Right atrium auricular region (tissue), 2 donors: ENCODE measurements around the gene SPATA7. TPM values are rescaled to one million over a fixed set of nuclear protein-coding genes. Genes with fewer than 3 reads are reported as not detected.

ENCODE experiments used
- DNase-seq: peaks from one replicate; pipeline ENCODE4 v3.0.0-alpha.2; 2019; ENCODE audit warnings: low spot score
- H3K27ac ChIP-seq, 2 donors: fragments of 200-600 bp; sonication (generic); 1 replicate in 1 of 2; 2 replicates in 1 of 2; pipeline ENCODE4 v1.5.1; 2016 to 2019
- H3K27me3 ChIP-seq, 2 donors: fragments of 200-600 bp; sonication (generic); one replicate each; pipeline versions ENCODE4 v1.5.1 to v1.6.0; 2017 to 2019
- H3K36me3 ChIP-seq: fragments of 200-600 bp; sonication (generic); one replicate; pipeline ENCODE4 v1.5.1; 2016
- H3K4me1 ChIP-seq, 2 donors: fragments of 200-600 bp; sonication (generic); one replicate each; pipeline versions ENCODE4 v1.5.1 to v1.6.0; 2017 to 2019
- H3K4me3 ChIP-seq, 2 donors: fragments of 200-600 bp; sonication (generic); 1 replicate in 1 of 2; 2 replicates in 1 of 2; pipeline ENCODE4 v1.5.1; 2017 to 2019; ENCODE audit warnings: mild to moderate bottlenecking in 1 of 2, moderate library complexity in 1 of 2
- H3K9me3 ChIP-seq, 2 donors: fragments of 200-600 bp; sonication (generic); one replicate each; pipeline ENCODE4 v1.5.1; 2019
- total RNA-seq, 2 donors: library from RNA; depleted of rRNA; stranded (reverse); fragments of >200 nt; gene quantifications; one replicate each; pipeline ENCODE4 v1.1.0, GENCODE V29; 2016
- TF ChIP-seq, protein P1 (sequence below), 2 donors: fragments of 200-600 bp; sonication (generic); IDR thresholded peaks; one replicate each; pipeline ENCODE4 v1.5.1; 2019; ENCODE audit warnings: antibody characterized with exemption in 2 of 2

Gene SPATA7
- total RNA-seq, 2 donors from 2014 or later = 22.7 to 23.9 TPM

DNA sequence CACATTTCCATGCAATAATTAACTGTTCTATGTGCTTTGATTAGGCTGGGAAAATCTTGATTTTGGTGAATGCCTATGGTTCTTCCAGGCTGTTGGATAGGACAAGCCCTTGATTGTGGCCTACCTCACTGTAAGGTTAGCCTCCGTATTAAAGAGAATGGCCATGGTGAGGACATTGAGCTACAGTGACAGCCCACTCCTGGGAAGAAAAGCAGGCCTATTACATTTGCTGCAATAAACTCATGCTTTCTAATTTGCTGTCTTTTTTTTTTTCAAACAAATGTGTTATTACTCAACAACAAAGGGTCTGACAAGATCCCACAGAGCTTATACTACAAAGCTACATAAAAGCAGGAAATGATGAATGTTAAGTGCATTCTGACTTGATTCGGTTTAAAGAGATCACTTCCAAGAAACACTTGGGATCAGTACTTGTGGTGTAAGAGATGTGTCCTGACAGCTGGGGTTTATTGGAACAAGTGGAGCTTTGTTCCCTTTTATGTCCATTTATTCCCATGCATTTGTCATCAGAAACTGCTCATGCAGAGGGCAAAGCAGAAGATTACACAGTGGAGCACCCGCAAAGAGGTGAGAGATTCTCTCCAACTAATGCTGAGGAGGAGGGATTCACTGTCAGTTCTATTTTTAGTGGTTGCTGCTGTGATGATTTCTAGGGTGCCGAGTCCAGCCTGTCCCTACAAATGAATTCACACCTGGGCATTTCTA is 33.3 kb upstream of the SPATA7 start:
- H3K27me3 ChIP-seq = no peaks in the 10 kb centered on the region
- H3K36me3 ChIP-seq = no peaks in the 10 kb centered on the region
- no peaks in the 10 kb centered on the region for H3K9me3 ChIP-seq
- no peaks in the 10 kb centered on the region for H3K4me1 ChIP-seq
- no peak for DNase-seq
- TF ChIP-seq, protein P1, sequence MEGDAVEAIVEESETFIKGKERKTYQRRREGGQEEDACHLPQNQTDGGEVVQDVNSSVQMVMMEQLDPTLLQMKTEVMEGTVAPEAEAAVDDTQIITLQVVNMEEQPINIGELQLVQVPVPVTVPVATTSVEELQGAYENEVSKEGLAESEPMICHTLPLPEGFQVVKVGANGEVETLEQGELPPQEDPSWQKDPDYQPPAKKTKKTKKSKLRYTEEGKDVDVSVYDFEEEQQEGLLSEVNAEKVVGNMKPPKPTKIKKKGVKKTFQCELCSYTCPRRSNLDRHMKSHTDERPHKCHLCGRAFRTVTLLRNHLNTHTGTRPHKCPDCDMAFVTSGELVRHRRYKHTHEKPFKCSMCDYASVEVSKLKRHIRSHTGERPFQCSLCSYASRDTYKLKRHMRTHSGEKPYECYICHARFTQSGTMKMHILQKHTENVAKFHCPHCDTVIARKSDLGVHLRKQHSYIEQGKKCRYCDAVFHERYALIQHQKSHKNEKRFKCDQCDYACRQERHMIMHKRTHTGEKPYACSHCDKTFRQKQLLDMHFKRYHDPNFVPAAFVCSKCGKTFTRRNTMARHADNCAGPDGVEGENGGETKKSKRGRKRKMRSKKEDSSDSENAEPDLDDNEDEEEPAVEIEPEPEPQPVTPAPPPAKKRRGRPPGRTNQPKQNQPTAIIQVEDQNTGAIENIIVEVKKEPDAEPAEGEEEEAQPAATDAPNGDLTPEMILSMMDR (IDR thresholded peaks at IDR 0.05) = no peak
- H3K27ac ChIP-seq = no peak overlapping the region
- H3K4me3 ChIP-seq = no peak overlapping the region

DNA sequence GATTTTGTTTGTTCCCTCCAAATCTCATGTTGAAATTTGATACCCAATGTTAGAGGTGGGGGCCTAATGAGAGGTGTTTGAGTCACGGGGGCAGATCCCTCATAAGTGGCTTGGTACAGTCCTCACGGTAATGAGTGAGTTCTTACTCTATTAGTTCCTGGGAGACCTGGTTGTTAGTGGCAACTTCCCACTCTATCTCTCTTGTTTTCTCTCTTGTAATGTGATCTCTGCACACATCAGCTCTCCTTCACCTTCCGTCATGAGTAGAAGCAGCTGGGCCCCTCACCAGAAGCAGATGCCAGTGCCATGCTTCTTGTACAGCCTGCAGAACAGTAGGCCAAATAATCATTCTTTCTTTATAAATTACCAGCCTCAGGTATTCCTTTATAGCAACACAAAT is 32.8 kb upstream of the SPATA7 start:
- TF ChIP-seq, protein P1 (IDR thresholded peaks at IDR 0.05) = no peak
- H3K4me1 ChIP-seq = no peaks in the 10 kb centered on the region
- H3K4me3 ChIP-seq = no peak overlapping the region
- H3K36me3 ChIP-seq = no peaks in the 10 kb centered on the region
- DNase-seq = no peak
- no peaks in the 10 kb centered on the region for H3K9me3 ChIP-seq
- H3K27me3 ChIP-seq = no peaks in the 10 kb centered on the region
- no peak overlapping the region for H3K27ac ChIP-seq

DNA sequence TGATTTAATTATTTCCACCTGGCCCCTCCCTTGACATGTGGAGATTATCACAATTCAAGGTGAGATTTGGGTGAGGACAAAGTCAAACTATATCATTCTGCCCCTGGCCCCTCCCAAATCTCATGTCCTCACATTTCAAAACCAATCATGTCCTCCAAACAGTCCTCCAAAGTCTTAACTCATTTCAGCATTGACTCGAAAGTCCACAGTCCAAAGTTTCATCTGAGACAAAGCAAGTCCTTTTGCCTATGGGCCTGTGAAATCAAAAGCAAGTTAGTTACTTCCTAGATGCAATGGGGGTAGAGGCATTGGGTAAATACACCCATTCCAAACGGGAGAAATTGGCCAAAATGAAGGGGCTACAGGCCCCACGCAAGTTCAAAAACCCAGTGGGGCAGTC is 31.1 kb upstream of the SPATA7 start:
- Histone ChIP-seq H3K4me1 (no peaks in the 10 kb centered on the region), H3K27me3 (no peaks in the 10 kb centered on the region), H3K9me3 (no peaks in the 10 kb centered on the region), H3K27ac (no peak overlapping the region), H3K4me3 (no peak overlapping the region), H3K36me3 (no peaks in the 10 kb centered on the region)
- DNase-seq = no peak
- TF ChIP-seq, protein P1 (IDR thresholded peaks at IDR 0.05) = no peak

DNA sequence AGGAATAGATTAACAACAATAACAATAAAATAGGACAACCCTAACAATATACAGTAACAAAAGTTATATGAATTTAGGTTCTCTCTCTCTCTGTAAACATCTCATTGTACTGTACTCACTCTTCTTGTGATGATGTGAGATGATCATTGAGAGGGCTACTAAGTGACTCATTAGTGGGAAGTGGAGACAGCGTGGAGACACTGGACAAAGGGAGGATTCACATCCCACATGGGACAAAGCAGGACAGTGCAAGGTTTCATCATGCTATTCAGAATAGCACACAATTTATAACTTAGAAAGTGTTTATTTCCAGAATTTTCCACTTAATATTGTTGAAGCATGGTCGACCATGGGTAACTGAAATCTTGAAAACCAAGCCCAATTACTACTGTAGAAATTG is 26.0 kb upstream of the SPATA7 start:
- no peak for DNase-seq
- H3K4me1 ChIP-seq = no peaks in the 10 kb centered on the region
- no peaks in the 10 kb centered on the region for H3K36me3 ChIP-seq
- H3K4me3 ChIP-seq = no peak overlapping the region
- H3K9me3 ChIP-seq = no peaks in the 10 kb centered on the region
- TF ChIP-seq, protein P1 (IDR thresholded peaks at IDR 0.05) = no peak
- H3K27me3 ChIP-seq = no peaks in the 10 kb centered on the region
- H3K27ac ChIP-seq = no peak overlapping the region

DNA sequence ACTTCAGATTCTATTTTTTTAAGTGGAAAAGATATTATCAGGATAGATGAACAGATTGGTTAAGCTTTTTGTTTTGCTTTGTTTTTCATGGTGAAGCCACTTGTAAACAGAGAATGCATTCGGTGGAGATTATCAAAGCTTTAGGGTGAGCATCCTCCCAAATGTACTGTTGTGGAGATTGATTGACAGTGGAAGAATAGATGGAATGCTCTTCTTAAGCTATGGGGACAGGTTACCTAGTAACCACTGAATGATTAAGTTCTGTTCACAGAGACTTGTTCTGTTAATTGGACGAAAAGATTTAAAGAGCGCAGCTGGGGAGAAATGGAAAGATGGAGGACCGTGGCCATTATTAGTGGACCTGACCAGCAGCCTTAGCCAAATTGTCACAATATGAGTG is 21.8 kb upstream of the SPATA7 start:
- no peaks in the 10 kb centered on the region for H3K27me3 ChIP-seq
- no peaks in the 10 kb centered on the region for H3K4me1 ChIP-seq
- H3K27ac ChIP-seq = no peak overlapping the region
- H3K36me3 ChIP-seq = no peaks in the 10 kb centered on the region
- TF ChIP-seq, protein P1 (IDR thresholded peaks at IDR 0.05) = no peak
- H3K4me3 ChIP-seq = no peak overlapping the region
- no peaks in the 10 kb centered on the region for H3K9me3 ChIP-seq
- no peak for DNase-seq
